Dedifferentiated amniotic fluid mesenchymal stem cell (primary cell): ENCODE measurements around the gene SLU7.
A peak's percentile ranks its signal among the peaks of the same experiment; 100 is the strongest.
"Not testable (repeated sequence)": the region's sequence is repeated elsewhere in the genome, so short reads cannot be mapped to it uniquely, and the experiment has no call there.

ENCODE experiments used
- DNase-seq: peaks from one replicate; pipeline ENCODE4 v3.0.0-alpha.2; 2016; ENCODE audit errors: extremely low spot score

SLU7 gene

DNA sequence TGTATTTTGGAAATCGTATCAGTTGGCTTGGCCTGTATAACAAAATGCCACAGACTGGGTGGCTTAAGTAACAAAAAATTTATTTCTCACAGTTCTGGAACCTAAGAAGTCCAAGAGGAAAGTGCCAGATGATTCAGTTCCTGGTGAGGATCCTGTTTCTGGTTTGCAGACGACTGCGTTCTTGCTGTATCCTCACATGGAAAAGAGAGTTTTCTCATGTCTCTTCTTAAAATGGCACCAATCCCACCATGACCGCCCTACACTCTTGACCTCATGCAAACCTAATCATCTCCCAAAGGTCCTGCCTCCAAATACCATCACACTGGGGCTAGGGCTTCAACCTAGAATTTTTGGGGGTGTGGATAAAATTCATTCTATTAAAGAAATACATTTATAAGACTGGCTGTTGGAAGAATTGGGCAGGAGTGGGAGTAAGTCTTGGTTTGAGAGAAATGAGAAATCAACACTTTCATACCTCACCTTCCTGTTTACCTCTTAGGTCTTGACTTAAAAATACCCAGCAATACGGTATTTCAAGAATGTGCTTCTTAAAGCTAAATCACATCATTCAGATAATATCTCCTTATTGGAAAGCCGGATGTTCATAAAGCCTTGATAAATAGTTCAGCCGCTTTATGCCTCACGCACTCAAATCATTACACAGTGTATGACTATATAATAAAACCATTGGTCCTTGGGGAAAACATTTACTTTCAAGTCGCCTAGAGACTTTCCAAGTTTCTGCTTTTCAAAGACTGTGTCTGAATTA, 31.5 kb upstream of the SLU7 start:
- no peak for DNase-seq

DNA sequence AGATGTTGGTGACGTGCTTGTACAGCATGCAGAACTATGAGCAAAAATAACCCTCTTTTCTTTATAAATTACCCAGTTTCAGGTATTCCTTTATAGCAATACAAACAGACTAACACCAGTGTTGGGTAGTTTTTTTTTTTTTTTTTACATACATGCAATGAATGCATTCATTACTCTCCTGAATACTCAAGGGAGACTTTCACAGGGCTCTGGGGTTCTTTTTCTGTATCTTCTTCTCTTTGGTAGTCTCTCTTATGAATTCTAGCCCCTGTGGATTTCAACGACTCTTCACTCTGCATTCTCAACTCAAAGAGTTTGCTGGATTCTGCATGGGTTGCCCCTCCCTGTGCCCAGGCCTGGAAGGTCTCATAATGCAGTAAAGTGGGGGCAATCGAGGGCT, 30.6 kb upstream of the SLU7 start:
- no peak for DNase-seq

DNA sequence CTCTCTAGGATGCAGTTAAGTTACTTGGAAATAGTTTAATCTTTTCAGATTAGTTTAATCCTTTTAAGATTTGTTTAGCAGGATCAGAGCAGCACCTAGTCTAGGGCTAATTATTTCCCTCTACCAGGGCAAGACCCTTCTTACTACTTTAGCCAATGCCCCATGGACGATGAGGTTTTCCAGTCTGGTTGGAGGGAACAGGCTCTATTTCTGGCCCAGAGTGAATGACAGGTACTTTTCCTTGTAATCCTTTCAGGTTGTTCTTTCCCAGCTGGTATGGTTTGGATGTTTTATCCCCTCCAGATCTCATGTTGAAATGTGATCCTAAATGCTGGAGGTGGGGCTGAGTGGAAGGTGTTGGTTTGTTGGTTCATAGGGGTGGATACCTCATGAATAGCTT, 30.0 kb upstream of the SLU7 start:
- DNase-seq, result no peak

DNA sequence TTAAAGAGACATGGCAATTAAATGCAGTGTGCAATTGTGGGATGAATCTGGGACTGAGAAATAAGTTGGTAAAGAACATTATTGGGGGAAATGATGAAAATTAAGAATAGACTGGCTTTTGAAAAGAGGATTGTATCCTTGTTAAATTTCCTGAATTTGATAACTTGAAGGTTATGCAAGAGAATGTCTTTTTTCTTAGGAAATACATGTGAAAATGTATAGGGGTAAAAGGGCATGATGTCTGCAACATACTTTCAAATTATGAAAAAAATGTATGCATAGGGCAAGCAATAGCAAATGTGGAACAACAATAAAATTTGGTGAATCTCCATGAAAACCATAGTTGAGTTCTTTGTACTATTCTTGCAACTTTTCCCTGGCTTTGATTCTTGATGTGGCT, 26.9 kb upstream of the SLU7 start:
- no peak for DNase-seq

DNA sequence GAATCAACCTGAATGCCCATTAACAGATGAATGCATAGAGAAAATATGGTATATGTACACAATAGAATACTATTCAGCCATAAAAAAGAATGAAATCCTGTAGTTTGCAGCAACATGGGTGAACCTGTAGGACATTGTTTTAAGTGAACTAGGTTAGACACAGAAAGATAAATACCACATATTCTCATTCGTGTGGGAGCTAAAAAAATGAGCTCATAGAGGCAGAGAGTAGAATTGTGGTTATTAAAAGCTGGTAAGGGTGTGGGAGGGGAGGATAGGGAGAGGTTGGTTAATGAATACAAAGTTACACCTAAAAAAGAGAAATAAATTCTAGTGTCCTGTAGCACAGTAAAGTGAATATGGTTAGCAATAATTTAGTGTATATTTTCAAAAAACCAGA, 26.3 kb upstream of the SLU7 start:
- no peak for DNase-seq

DNA sequence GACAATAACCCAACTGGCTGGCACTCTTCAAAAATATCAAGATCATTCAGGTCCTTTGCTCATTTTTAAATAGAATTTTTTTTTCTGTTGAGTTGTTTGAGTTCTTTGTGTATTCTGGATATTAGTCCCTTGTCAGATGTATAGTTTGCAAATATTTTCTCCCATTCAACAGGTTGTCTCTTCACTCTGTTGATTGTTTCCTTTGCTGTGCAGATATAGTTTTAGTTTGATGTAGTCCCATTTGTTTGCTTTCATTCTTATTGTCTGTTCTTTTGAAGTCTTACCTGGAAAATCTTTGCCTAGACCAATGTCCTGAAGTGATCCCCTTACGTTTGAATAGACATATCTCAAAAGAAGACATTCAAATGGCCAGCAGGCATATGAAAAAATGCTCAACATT, 25.5 kb upstream of the SLU7 start:
- DNase-seq, result no peak

DNA sequence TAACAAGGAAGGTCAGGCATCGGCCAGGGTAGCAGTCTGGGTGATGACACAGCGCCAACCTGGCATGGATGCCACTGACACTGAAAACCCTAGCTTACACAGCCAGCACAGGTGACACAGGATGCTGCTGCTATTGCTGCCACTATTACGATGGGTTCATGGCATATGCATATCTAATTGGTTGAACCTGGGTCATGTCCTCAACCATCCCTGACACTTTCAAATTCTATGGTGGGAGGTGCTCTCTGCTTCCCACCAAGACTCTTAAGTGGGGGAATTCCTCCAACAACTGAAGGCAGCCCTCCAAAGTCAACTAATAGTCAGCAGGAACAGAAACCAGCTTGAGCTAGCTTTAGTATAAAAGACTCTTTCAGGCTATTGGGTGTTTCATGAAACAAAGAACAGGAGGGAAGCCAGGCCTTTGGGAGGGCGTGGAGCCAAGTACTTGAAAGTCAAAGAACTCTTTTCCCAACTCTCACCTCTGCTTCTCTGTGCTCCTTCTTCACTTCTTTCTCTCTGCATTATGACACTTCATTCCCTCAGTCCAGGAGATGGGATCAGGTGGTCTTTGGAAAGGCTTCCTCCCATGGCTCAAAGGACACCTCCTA, 24.0 kb upstream of the SLU7 start:
- DNase-seq, result no peak

DNA sequence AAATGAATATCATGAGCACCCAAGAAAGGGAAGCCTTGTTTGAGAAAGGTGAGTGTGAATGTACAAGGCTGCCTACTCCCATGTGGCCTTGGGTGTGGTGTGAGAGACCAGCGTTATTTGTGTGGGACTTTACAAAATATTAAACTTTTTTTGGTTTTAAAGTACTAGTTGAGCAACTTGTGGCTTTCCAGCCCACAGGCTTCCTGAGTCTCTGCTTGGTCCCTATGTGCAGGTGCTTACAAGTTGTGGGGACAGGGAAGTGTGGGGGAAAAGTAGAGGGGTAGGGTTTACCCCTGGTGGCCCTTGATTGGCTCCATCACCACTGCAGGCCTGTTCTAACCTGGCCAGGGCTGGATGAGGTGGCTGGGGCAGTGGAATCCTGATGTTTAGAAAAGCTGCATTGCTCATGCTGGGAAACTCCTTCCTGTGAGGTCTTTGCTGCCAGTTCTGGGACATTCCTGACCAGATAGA, 22.5 kb upstream of the SLU7 start:
- no peak for DNase-seq

DNA sequence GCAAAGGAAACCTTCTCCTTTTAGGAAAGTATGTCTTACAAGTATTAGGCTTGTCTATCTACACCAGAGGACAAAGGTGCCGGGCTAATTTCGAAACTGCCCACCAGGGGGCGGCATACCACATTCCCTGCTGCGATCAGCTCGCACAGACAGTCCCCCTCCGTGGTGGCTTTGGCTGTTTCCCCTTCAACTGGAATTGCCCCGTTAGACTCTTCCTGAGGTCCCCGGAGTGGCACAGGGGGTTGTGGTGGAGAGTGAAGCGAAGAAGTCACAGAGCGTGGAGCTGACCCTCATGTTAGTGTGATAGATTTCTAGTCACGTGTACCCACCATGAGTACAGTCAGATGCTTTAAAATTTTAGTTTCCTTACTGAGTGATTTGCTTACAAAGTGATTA, 20.3 kb upstream of the SLU7 start:
- DNase-seq, result peak; percentile 69

DNA sequence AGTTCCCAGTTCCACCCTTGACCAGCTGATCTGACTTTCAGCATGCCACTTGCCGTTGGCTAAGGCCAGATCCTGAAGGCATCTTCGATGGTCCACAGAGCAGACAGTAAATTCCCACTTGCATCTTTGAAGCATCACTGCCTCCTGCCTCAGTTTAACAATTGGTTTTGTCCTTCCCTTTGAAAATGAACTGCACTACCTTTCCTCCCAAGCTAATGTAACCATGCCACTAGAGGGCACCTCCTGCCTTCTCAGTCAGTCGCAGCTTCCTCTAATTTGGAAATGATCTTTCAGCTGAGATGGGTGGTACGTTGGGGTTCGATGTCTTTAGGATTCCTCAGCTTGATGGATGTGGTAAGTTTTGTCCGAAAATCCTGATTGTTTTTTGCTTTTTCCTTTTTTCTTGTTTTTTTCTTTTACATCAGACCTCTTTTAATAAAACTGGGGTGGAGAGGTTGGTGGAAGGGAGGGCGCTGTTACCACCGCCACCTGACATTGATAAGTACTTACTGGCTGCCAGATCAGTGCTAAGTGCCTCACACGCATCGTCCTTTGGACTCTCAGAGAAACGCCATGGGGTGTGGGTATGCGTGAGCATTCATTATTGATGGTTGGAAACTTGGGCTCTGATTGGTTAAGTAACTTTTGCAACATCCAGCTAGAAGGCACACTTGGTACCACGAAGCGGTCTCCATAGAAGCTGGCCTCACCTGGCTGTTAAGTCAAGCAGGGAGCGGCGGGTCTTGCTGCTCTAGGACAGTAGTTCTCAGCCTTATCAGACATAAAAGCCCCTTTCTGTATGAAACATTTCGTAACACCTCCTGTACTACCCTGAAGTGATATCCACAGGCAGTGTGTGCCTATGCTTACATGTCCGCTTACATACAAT, 19.7 kb upstream of the SLU7 start:
- DNase-seq, result peak; percentile 58

DNA sequence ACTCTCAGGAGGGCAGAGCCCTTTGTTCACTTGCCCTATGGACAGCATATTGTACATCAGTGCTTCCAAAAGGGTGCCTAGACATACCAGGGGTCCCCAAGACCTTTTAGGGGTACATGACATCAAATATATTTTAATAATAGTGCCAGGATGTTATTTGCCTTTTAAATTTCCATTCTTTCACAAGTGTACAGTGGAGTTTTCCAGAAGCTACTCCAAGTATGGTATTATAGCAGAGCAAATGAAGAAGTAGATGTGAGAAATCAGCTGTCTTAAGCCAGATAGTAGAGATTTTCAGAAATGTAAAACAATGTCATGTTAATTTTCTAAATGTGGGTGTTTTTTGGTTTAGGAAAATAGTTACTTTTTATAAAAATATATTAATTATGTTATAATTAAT, 18.4 kb upstream of the SLU7 start:
- DNase-seq, result no peak

DNA sequence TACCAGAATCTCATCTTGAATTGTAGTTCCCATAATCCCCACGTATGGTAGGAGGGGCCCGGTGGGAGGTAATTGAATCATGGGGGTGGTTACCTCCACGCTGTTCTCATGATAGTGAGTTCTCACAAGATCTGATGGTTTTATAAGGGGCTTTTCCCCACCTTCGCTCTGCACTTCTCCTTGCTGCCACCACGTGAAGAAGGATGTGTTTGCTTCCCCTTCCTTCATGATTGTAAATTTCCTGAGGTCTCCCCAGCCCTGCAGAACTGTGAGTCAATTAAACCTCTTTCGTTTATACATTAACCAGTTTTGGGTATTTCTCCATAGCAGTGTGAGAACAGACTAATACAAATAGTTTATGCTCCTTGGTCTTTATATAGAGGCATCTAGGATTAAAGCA, 17.8 kb upstream of the SLU7 start:
- not testable (repeated sequence) for DNase-seq

DNA sequence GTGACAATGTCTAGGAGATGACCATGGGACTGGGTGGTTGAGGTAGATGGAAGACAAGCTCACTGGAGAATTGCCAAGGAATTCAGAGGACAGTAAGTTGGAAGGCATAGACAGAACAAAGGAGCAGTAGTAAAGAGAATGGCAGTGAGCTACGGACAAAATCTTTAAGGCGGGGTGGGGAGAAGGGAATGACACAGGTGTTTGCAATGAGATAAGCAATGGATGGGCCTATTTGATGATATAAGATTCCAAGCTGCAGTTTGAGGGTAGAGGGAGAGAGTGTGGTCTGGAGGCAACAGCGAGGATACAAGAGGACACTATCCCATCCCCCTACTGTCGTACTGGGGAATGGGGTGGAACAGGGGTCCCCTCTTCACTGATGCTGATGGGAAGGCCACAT, 17.1 kb upstream of the SLU7 start:
- no peak for DNase-seq

DNA sequence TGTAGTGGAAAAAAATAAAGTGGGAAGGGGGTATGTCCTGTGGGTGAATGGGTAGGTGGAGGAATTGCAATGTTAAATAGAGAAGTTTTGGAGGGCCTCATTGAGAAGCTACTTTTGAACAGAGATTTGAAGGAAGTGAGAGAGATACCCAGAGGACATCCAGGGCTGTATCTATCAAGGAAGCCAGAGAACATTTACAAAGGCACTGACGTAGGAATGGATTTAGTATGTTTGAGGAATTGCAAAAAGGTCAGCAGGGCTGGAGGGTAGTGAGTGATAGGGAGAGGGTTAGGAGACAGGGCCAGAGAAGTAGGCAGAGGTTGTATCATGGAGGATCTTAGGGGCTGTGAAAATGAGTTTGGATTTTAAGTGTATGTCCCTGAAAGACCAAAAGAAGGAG, 16.7 kb upstream of the SLU7 start:
- no peak for DNase-seq

DNA sequence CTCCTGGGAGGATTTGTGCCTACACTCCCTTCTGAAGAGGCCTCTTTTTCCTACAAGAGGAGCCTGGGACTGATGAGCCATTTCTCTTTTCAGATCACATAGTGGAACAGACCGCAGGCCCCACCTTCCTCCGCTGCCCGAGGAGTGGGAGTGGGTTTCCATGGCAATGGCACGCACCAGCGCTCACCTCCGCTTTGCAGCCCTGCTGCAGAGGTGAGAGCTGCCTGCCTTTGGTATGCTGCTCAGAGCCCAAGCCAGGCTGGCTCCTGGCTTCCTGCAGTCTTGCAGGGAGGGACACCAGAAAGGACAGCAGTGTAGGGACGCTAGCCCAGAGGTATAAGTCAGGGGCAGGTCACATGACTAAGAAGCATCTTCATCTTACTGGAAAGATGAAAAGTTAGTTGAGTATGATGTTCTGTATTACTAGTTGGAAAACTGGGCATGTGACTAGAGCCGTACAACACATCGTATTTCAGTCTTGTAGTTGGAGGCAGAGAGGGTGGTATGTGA, 15.2 kb upstream of the SLU7 start:
- no peak for DNase-seq

DNA sequence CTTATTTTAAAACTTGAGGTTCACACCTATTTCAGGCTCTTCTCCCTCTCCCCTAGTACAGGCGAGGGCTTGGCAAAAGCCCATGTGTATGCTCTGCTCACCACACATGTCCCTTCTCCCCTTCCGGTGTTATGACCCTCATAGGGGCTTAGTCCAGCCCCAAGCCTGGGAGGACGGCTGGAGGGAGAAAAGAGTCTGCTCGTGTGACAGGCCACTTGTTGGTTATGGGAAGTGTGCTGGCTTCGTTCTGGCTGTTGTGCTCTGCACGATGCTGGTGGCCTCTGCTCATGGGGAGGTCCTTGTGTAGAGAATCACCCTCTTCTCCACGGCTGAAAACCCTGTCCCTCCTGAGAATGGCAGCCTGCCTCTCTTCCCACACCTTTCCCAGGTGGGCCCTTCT, 13.9 kb upstream of the SLU7 start:
- DNase-seq, result no peak

DNA sequence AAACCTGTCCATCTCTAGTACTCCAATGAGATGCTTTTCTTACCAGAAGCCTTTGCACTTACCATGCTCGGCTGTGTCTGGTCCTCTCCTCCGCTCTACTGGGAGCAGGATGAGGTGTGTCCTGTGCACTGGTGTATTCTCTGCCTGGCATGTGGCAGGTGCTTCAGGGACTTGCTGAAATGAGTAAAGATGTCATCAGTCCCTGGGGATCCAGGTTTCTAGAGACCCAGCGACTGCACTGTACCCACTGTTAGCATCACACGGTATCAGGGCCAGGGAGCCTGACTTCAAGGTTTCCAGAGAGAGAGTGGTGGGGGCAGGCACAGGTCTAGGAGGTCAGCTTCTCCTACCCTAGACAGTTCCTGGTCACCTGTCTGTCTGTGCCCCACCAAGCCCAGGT, 13.3 kb upstream of the SLU7 start:
- no peak for DNase-seq

DNA sequence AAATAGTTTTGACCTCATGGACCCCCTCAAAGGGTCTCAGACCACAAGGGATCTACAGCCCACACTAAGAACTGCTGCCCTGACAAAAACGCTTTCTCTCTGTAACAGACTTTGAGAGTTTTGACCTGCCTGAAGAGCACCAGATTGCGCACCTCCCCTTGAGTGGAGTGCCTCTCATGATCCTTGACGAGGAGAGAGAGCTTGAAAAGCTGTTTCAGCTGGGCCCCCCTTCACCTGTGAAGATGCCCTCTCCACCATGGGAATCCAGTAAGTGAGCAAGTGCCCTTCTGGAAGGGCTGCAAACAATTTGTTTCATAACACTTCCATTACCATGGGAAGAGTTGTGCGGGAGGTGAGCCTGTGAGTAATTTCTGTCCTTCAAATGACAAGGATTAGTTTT, 8.7 kb upstream of the SLU7 start:
- no peak for DNase-seq

DNA sequence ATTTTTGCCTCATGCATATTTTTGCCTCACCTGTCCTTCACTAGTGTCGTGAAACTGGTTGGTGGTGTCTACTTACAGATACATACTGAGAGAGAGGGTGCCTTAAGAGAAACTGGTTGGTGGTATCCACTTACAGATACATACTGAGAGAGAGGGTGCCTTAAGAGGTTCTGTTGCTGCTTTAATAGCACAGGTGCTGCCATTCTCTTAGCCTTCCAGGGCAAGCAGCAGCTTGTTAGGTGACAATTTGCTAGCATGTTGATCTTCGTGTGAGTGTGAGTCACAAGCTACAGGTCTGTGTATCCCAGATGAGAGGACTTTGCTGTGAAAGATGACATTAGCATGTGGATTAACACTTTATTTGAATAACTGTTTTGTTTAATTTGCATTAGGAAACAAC, 4.2 kb upstream of the SLU7 start:
- no peak for DNase-seq

DNA sequence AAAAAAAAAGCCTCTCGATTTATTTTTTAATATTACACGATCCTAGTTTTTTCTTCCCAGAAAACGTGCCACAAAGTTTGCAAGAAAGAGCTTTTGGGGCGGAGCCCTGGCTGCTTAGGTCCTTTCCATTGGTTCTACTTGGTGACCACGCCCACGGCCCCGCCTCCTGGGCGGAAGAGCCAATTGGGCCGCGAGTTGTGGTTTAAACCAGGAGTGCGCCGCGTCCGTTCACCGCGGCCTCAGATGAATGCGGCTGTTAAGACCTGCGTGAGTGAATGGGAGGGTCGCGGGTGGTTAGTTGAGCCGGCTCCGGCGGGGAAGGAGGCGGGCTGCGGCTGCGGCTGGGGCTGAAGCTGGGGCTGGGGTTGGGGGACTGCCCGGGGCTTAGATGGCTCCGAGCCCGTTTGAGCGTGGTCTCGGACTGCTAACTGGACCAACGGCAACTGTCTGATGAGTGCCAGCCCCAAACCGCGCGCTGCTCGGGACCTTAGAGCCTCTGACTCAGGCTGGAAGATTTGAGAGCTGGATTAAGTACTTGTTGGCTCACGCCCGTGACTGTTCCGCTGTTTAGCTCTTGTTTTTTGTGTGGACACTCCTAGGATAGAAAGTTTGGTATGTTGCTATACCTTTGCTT, 2.9 kb upstream of the SLU7 start, which contains the start of gene PTTG1:
Gene PTTG1, plus strand, starts transcription at position 231 of the 634 bp plus-strand sequence. CDS start 458 bp downstream, outside the sequence.
- peak; percentile 97 for DNase-seq

DNA sequence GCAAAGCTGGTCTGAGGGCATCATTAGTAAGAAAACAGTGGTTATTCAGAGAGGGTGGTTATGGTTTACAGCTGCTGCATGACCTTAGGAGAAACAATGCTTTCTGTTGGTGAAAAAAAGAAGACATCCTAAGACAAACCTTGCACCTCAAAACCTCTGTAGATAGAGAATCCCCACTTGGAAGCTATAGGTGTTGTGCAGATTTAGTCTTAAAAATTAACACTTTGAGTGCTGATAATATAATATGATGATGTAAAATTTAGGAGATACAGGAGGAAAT, 1.4 kb upstream of the SLU7 start:
- DNase-seq, result no peak
